Activated effector memory CD4-positive, alpha-beta T cell treated with anti-CD3 and anti-CD28 coated beads, Interleukin-2, amount 50 U/mL, for 16 hours (primary cell): ENCODE data around the gene NACAD.

Experiments
- DNase-seq: peaks from one replicate; pipeline ENCODE4 v3.0.0-alpha.2; 2020

The NACAD gene

DNA sequence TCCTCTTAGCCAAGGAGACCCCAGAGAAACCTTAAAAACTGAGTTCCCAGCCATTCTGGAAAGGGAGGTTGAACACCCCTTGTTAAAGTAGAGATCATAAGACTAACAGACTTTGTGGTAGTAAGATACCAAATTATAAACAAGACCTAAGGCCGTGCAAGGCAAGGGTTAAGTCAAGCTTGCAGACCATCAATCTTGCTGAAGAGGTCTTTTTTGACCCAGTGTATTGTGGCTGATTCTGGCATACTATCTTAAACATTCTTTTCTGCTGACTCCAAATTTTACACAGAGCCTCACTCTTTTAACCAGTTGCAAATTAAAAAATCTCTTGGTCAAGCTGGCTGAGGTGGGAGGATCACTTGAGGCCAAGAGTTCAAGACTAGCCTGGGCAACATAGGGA lies 23.9 kb upstream of the NACAD start:
- DNase-seq: no peak

DNA sequence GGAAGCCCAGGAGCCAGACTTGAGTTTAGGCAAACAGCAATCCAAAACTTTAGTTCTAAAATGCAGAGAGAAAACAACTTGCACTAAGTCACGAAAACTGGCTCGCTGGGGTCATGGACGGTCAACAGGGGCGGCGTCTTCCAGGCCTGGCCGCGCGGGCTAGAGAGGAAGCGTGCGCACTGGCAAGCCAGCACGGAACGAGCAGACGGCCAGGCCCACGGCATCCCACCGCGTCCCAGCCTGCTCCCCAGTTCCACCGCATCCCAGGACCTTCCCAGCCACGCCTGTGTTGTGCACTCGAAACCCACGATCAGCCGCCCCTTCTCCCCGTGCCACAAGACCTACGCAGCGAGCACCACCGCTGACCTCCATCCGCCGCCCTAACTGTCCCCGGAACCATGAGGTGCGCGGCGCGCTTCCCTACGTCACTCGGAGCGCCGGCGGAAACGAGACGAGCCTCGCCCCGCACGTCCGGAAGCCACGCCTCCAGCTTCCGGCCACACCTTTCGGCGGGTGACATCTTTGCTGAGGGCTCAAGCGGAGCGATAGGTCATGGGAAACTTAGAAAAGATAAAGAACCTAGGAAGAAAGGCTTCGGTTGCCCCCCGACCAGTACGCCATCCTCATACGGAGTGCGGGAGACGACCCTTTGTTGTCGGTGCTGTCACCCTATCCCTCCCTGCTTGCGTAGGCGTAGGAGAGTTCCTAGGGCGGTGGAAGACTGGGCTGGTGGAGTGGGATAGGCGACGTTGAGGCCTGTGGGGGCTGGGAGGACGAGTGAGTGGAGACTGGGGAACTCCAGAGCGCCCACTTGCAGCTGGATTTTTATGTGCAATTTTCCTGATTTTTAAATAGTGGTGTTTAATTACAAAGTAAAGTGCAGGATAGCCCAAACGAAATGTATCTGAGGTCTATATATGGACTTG lies 22.8 kb upstream of the NACAD start, which contains the start of gene TBRG4:
TBRG4 (minus strand) TSS at position 400 of the 926 bp plus-strand sequence. CDS start 2,460 bp downstream, outside the sequence.
- peak; percentile 98 for DNase-seq

- DNase-seq: no peak
Observed at GRCh38 chr7:45108863-45109262, 20.1 kb upstream of the NACAD start.

DNA sequence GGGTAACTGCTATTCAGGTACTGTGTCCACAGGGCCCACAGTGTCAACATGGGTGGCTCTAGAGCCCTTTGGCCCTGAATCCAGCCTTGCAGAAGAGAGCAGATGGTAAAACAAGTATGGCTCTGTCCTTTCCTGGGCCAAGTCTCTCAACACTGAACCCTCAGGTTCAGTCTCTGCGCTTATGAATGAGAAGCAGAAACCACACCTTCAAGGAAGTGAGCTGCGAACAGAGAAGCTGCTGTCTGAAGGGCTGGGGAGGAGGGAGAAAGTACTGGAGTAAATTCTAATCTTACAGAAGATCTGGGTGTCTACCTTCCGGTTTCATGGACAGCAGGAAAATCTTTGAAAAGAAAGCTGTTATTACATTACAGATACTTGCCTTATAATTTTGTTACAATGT lies 18.6 kb upstream of the NACAD start:
- no peak for DNase-seq

GRCh38 chr7:45106820-45107219 lies 18.1 kb upstream of the NACAD start:
- no peak for DNase-seq

GRCh38 chr7:45105588-45106188 lies 16.9 kb upstream of the NACAD start:
- DNase-seq: no peak

- DNase-seq: no peak
Observed at GRCh38 chr7:45104844-45105587, 16.2 kb upstream of the NACAD start.

GRCh38 chr7:45103958-45104843 lies 15.4 kb upstream of the NACAD start:
- DNase-seq: no peak

GRCh38 chr7:45102785-45103712 lies 14.3 kb upstream of the NACAD start:
- no peak for DNase-seq

DNA sequence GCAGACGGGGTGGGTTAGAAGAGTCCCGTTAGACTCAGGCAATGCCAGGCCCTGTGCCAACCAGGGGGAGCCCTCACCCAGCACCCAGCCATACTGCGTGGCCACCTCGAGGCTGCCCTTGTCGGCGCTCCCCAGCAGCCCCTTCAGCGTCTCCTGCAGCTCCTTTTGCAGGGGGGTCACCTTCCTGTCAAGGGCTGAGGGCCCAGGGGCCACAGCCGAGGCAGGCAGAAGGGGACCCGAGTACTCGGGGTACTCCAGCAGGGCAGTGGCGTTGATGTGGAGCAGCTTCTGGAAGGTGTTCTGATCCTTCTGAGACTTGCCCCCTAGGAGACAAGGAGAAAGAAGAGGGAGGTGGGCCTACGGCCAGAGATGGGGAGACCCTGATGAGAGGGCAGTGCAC lies 13.0 kb upstream of the NACAD start:
- no peak for DNase-seq

GRCh38 chr7:45100761-45101480 lies 12.2 kb upstream of the NACAD start:
- DNase-seq: no peak

DNA sequence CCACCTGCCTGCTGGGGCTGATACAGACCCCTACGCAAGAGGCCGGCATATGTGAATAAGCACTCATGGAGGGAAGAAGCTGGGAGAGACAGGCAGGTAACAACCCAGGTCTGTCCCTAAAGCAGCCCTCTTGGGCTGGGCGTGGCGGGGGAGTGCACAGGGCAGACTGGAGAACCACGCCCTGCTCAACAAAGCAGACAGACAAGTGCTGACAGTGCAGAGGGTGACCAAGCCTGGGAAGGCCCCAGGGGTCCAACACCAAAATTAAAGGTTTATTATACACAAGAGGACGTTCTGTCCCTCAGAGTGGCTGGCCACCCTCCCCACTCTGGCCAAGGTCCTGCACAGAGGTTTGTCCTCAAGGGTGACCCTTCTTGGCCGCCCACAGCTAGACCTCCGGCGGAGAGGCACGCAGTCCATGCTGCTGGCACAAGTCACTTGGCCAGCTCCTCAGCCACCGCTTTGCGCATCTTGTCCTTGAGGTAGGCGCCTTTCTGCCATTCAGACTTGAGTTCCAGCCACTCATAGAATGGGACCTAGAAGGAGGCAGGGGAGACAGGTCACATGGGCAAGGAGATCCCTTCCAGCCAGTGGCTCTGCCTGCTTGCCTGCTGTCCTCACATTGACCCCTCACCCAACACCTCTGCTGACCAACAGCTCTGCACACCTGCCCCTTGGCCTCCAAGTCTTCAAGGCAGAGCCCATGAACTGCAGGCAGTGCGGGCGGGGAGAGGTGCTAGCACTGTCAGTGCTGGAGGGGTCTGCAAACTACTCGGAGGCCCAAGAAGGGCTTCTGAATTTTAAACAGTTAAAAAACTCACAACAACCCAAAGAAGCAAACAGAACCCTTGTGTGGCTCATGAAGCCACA lies 11.4 kb upstream of the NACAD start:
- DNase-seq: no peak

GRCh38 chr7:45098983-45099839 lies 10.4 kb upstream of the NACAD start:
- peak; percentile 50 for DNase-seq

GRCh38 chr7:45092931-45093235 lies 4.1 kb upstream of the NACAD start:
- no peak for DNase-seq

DNA sequence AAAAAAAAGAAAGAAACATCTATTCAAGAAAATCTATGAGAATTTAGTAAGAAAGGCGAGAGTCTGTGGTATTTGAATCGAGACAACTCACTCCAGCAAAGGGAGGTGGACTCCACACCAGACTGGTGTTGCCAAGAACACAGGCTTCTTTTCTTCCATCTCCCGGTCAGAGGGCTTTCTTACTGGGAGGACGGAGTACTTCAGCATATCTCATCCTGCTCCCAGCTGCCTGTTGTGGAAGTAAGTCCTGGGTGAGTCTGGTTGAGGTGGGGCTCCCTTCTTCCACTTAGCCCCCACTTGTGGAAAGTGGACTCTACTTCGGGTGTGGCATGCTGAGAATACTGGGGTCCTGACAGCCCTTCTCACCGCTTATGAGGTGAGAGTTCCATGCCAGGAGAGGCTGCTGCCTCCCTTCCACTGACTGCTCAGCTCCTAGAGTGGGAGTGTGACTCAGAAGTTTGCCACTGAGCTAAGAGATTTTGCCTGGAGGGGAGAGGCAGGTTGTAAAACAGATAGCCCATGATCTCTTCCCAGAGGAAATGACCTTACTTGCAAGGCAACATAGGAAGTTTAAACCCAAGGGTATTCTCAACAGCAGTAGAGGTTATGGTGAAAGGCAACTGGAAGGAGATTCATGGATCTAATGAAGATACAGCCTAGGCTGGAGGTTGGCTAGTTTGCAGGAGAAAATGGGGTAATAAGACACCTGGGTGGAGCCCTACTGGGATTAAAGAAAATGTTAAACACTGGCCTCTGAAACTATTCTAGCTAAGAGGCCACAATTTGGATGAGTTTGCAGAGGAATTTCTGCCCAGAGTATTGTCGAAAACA lies 3.5 kb upstream of the NACAD start:
- DNase-seq: peak; percentile 33

DNA sequence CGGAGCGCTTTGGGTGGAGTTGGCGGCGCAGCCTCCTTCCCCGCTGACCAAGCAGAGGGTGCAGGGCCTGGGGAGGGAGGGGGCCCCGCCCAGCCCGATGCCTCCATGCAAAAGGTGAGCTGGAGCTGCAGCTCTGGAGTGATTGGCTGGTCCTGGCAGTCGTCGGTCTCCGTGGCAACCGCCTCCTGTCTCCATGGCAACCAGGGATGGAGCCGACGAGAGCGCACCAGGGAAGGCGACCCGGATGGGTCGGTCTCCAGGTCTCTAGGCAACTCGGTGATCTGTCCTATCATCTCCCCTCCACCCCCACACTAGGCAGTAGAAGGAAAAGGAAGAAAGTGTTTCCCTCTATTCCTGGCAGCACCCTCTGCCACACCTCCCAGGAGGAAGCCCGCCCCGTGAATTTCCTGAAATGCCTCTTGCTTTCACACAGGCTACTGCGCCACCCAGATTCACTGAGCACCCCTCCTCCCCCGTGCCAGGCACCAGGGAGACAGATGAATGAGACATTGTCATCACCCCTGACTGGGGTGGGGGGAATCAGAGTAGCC lies 647 bp upstream of the NACAD start:
- DNase-seq: peak; percentile 84

- DNase-seq: no peak
Observed at GRCh38 chr7:45088146-45088701, 545 bp downstream of the NACAD start.
